HG03060 (cell line): ENCODE data around the gene SNAP25.

Experiments used
- ATAC-seq: cut with Tn5 transposase; IDR thresholded peaks from one replicate; pipeline ENCODE4 v1.9.1; 2021; ENCODE audit warnings: low read depth, moderate number of reproducible peaks; ENCODE audit not compliant: unreplicated experiment

The SNAP25 gene

GRCh38 chr20:10260316-10260715, 41.7 kb downstream of the SNAP25 start:
- ATAC-seq = no peak

- ATAC-seq = no peak
Observed at GRCh38 chr20:10261702-10262101, 43.1 kb downstream of the SNAP25 start.

GRCh38 chr20:10263385-10264165, 44.9 kb downstream of the SNAP25 start:
- ATAC-seq = no peak

- ATAC-seq = no peak
Observed at GRCh38 chr20:10264166-10264558, 45.5 kb downstream of the SNAP25 start.

- no peak for ATAC-seq
Observed at GRCh38 chr20:10268636-10269035, 50.0 kb downstream of the SNAP25 start.

- ATAC-seq = no peak
Observed at GRCh38 chr20:10270630-10271029, 52.0 kb downstream of the SNAP25 start.

- no peak for ATAC-seq
Observed at GRCh38 chr20:10271494-10272219, 53.0 kb downstream of the SNAP25 start.

GRCh38 chr20:10276878-10277580, 58.4 kb downstream of the SNAP25 start:
- no peak for ATAC-seq

GRCh38 chr20:10277616-10278015, 59.0 kb downstream of the SNAP25 start:
- ATAC-seq = no peak

- ATAC-seq = no peak
Observed at GRCh38 chr20:10278412-10278811, 59.8 kb downstream of the SNAP25 start.

GRCh38 chr20:10280018-10280908, 61.6 kb downstream of the SNAP25 start:
- ATAC-seq = no peak

- no peak for ATAC-seq
Observed at GRCh38 chr20:10281911-10282310, 63.3 kb downstream of the SNAP25 start.

GRCh38 chr20:10282979-10283456, 64.4 kb downstream of the SNAP25 start:
- ATAC-seq = no peak

GRCh38 chr20:10286356-10286755, 67.7 kb downstream of the SNAP25 start:
- ATAC-seq = no peak

- ATAC-seq = no peak
Observed at GRCh38 chr20:10288421-10288820, 69.8 kb downstream of the SNAP25 start.

- no peak for ATAC-seq
Observed at GRCh38 chr20:10288954-10289646, 70.5 kb downstream of the SNAP25 start.

- ATAC-seq = no peak
Observed at GRCh38 chr20:10291568-10292248, 73.1 kb downstream of the SNAP25 start.

- no peak for ATAC-seq
Observed at GRCh38 chr20:10297223-10297622, 78.6 kb downstream of the SNAP25 start.

GRCh38 chr20:10297684-10298240, 79.1 kb downstream of the SNAP25 start:
- no peak for ATAC-seq
